ENCODE measurements around the gene FYCO1.

The FYCO1 gene

DNA sequence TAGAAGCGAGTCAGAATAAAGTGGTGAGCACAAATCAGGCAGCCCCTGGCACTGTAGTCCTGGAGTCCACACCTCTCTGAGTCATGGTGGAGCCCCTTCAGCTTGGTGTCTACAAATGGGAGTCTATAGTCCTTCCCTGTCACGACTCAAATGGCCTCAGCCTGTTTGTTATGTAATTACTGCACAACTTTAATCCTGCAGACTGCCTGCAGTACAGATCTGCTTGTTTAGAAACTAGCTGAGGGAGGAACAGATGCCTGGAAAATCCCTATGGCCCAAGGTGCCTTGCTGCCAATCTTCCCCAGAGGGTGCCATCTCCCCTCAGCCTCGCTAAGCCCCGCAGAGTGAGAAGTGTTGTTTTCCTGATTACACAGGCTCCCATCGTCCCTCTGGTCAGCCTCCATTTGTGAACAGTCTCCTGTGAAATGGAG is 56.3 kb downstream of the FYCO1 start:
- DNase-seq: no peak

DNA sequence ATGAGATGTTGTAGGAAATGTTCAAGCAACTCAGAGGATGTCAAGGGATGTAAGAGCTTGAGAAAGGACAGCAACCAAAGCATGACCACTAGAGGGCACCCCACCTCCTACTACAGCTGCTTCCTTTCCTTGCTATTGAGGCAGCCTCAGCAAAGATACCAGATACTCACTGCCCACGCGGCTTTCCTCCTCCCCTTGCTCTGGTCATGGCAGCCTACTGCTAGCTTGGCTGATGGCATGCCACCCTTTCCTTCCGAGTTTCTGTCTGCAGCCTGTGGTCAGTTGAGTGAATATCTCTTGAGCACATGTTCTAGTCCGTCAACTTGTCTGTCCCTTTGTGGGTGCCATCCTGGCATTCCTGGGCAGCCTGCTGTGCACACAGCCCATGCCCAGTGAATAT is 56.8 kb downstream of the FYCO1 start:
- DNase-seq: peak; percentile 16

DNA sequence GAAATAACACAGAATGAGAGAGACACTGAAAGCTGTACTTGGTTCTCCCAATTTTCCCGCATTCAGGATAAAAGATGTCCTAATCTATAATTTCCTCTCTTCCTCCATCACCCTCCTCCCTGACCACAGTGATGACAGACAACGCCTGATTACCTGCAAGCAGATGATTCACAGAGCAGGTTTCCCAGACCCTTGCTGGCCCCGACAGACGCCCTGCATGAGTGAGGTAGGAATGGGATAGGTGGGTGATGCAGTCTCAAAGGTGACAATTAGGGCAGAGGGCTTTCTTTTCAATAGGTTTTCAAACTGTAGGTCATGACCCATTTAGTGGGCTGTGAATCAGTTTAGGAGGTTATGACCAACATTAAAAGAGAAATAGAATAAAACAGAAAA is 57.6 kb downstream of the FYCO1 start:
- DNase-seq: no peak

DNA sequence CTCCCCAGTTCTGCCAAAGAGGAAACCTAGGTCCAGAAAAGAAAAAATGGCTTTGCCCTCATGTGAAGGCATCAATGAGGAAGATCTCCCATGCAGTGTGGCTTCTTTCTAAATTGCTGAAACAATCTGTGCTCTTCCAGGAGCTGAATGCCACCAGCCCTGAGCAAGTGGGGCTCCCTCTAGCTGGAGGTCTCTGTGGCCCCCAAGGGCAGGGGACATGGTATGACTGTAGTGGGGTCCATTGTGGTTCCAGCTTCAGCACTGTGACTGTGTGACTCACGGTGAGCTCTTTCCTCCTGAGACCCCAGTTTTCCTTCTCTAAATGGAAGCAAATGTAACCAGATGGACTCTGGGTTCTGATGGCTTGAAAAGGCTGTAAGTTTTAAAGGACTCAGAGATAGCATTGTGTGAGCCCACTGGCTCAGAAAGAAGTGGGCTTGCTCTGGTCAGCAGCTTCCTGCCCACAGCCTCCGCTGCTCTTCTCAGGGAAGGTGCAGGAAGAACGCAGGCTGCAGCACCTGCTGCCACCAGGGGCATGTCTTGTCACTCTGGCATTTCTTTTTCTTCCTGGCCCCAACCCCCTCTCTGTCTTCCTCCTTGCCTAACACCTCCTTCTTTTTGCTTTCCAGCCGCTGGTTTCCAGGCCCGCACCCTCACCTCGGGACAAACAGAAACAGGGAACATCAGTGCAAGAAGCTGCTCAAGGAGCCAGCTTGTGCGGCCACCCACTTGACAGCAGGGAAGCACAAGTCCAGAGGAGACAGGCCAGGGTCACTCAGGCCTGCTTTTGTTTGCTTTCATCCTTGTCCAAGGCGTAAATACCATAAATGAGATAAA is 58.2 kb downstream of the FYCO1 start:
- DNase-seq: no peak

- no peak for DNase-seq
Observed at GRCh38 chr3:45936261-45936660, 59.4 kb downstream of the FYCO1 start.

GRCh38 chr3:45933591-45933990 is 62.0 kb downstream of the FYCO1 start:
- no peak for DNase-seq

GRCh38 chr3:45932112-45932511 is 63.5 kb downstream of the FYCO1 start:
- DNase-seq: no peak

GRCh38 chr3:45931496-45931895 is 64.1 kb downstream of the FYCO1 start:
- DNase-seq: no peak

GRCh38 chr3:45929042-45929679 is 66.5 kb downstream of the FYCO1 start:
- no peak for DNase-seq

DNA sequence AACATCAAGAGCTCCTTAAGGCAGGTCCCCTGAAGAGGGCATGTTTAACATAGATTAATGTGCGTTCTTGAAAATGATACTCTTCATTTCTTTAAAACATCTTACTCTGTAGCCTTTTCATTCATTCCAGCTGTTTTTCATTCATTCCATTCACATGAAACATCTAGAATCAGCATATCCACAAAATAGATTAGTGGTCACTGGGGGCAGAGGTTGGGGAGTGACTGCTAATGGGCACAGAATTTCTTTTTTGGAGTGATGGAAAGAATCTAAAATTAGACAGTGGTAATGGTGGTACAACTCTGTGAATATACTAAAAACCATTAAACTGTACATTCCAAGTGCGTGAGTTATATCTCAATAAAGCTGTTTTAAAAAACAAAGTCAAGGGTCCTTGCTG is 67.7 kb downstream of the FYCO1 start:
- DNase-seq: no peak

DNA sequence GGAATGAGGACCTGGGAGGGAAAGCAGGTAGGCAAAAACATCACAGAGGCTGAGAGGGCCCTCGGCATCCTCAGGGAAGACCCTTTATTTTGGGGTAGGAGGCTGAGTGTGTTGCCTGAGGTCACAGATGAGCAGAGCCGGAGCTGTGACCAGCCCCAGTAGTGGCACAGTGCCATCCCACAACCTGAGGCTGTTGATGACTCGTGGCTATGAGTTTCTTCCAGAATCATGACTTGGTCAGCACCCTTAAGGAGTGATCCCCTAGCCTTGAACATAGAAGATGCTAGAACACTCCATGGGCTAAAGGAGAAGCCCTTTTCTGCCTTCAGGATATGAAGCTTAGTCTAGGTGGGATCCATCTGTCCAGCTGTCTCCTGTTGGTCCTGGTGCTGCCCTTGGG is 71.9 kb downstream of the FYCO1 start:
- DNase-seq: no peak

GRCh38 chr3:45922950-45923590 is 72.6 kb downstream of the FYCO1 start:
- DNase-seq: no peak

GRCh38 chr3:45922039-45922326 is 73.6 kb downstream of the FYCO1 start:
- DNase-seq: no peak

DNA sequence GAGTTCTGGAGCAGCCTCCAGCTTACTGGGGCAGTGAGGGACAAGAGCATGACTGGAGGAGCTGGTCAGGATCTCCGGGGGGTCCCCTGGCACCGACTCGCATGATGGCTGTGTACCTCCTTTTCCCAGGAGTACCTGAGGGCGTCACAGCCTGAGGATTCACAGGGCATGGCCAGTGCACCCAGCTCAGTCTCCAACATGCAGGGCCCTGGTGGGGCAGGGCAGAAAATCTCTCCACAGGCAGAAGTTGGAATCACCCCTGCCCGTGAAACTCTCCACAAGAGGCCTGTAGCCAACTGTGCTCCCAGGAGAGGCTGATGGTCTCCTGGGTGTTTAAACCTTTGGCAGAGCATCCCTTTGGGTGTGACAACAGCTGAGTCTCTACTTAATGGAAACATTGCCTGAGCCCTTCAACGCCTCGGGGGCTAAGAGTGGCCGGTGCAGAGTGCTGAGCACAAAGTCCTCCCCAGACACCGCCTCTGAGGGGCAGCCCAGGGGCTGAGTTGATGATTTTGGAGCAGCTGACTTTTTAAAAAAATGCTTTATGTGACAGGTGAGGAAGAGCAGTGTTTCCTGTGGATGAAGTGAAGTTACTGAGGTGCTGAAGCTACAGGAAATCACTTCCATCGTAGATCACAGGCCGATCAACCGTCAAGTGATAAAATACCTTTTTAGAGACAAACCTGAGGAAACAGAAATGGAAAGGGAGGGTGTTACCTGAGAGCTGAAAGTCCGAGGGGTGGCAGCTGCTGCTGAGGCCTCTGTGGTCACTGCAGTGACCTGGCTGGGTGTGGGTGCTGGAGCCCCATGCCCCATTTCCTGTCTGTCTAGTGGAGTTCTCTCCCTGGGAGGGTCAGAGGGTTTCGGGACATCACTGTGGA is 74.2 kb downstream of the FYCO1 start:
- DNase-seq: no peak

DNA sequence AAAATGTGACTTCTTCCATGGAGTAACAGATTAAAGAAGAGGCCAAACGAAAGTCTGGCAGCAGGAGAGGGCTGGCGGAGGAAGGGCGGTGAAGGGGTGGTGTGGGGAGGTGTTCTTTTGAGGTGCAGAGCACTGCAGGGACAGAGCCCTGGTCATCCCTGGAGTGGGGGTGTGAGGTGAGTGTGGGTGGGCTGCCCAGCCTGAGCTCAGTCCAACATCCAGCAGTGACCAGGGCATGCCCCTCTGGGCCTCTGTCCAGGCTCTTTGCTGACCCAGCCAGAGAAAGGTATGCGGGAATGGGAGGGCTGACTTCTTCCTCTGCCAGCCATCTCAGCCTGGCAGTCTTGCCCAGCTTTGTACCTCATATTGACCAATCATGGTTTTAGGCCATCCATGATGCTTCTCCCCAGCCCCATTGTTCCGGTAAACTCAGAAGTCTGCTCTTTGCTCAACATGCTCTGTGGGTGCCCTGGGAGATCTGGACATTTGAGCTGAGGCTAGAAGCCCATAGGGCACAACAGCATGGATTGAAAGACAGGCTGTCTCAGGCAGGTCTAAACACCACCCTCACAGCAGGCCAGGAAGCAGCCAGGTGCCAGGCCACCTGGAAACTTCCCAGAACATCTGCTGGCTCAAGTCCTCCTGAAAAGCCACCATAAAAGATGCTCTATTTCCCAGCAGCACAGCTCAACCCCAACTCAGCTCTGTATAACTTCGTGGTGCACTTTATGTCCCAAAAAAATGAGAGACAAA is 78.3 kb downstream of the FYCO1 start:
- peak; percentile 16 for DNase-seq

DNA sequence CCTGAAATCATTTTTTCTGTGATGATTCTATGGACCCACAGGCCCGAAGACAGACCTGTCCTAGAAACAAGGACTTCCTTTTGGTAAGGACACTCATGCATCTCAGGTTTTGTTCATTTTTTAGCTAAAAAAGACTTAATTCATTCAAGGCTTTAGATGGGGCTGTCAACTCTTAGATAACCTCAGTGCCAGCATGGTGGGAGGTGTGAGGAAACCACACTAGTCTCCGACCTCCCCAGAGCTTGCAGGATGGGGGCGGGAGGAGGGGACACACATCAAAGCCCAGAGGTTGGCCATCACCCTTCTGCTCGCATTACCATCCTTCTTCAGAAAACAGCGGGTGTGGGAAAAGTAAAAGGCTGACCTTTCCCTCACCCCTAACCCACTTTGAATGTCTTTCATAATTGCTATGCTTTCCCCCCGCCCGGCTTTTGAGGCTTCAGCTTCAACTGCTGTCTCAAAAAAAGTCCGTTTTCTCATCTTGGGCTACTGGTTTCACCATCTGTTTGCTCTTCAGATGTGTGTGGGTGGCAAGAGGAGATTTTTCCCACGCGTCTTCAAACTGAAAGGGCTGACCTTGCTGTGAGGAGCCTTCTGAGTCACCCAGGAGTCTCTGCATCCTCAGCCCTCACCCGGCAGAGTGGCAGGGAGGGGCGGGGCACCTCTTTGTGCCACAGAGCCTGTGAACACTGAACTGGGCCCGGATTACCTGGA is 79.9 kb downstream of the FYCO1 start:
- no peak for DNase-seq

GRCh38 chr3:45915059-45915439 is 80.6 kb downstream of the FYCO1 start:
- no peak for DNase-seq

GRCh38 chr3:45914362-45915058 is 81.1 kb downstream of the FYCO1 start:
- no peak for DNase-seq

- DNase-seq: no peak
Observed at GRCh38 chr3:45912435-45912834, 83.2 kb downstream of the FYCO1 start.

GRCh38 chr3:45911511-45912226 is 84.0 kb downstream of the FYCO1 start:
- DNase-seq: no peak

DNA sequence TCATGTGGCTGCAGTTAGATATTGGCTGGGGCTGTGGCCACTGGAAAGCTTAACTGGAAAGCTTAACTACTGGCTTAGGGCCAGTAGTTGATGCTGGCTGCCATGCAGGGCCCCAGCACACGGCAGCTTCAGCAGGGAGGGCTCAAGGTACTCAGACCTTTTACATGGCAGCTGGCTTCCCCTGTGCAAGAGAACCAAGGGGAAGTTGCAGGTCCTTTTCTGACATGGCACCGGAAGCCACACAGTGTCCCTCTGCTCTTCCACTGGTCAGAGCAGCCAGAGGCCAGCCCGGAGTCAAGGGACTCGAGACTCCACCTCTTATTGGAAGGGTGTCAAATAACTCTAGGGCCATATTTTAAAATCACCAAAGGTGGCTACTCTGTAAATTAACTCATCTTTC is 84.7 kb downstream of the FYCO1 start:
- no peak for DNase-seq

Measured in DMS79 treated with DMSO at 0.1 percent for 48 hours (cell line).